Measurements from ENCODE around the gene SETD2.

DNA sequence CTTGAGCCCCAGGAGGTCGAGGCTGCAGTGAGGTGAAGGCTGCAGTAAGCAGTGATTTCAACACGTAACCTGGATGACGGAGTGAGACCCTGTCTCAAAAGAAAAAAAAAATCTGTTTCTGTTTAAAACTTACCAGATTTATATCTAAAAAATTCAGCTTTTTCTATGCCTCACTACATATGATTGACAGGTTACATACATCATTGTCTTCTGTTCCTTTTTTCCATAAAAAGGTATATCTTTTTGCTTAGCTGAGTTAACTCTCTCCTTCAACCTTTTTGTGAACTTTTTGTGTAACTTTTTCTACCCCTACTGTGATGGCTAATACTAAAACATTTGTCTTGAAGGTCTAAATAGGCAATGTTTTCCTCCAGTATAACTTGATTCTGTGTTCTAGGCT is 38.6 kb upstream of the SETD2 start:
- TF ChIP-seq, protein P1, sequence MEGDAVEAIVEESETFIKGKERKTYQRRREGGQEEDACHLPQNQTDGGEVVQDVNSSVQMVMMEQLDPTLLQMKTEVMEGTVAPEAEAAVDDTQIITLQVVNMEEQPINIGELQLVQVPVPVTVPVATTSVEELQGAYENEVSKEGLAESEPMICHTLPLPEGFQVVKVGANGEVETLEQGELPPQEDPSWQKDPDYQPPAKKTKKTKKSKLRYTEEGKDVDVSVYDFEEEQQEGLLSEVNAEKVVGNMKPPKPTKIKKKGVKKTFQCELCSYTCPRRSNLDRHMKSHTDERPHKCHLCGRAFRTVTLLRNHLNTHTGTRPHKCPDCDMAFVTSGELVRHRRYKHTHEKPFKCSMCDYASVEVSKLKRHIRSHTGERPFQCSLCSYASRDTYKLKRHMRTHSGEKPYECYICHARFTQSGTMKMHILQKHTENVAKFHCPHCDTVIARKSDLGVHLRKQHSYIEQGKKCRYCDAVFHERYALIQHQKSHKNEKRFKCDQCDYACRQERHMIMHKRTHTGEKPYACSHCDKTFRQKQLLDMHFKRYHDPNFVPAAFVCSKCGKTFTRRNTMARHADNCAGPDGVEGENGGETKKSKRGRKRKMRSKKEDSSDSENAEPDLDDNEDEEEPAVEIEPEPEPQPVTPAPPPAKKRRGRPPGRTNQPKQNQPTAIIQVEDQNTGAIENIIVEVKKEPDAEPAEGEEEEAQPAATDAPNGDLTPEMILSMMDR (conservative IDR thresholded peaks at IDR 0.05; ENCODE audit: low read depth, low read length): no peak
- TF ChIP-seq EZH2 (IDR thresholded peaks at IDR 0.05; ENCODE audit: low read length, unreplicated experiment): no peak
